DND-41 (cell line): Measurements from ENCODE around the gene PITX1.

Experiments used
- CTCF ChIP-seq: IDR thresholded peaks from 2 replicates; pipeline ENCODE4 v1.5.1; 2012; ENCODE audit warnings: borderline replicate concordance, low read length, moderate library complexity, mild to moderate bottlenecking; ENCODE audit not compliant: poor library complexity, severe bottlenecking; ENCODE audit errors: extremely low read depth
- EZH2 ChIP-seq: IDR thresholded peaks from 3 replicates; pipeline ENCODE4 v1.6.1; 2012; ENCODE audit warnings: borderline replicate concordance, low read depth, mild to moderate bottlenecking, moderate library complexity, low read length, inconsistent platforms; ENCODE audit not compliant: severe bottlenecking

- no peak for TF ChIP-seq CTCF
- TF ChIP-seq EZH2: no peak
Observed at GRCh38 chr5:135026645-135027265, 7.3 kb downstream of the PITX1 start.
